ENCODE data around the gene TPCN1.

The TPCN1 gene

GRCh38 chr12:113297214-113297587 lies 75.9 kb downstream of the TPCN1 start:
- no peaks in the 10 kb centered on the region for H3K9me3 ChIP-seq (ENCODE audit: control insufficient read depth, low read length)
- WGBS, 2 experiments = 88 to 92% methylated on average over 9 of the region's 9 CpGs
- no peak overlapping the region for H3K4me3 ChIP-seq (ENCODE audit: insufficient read depth, low read depth, low read length)
- H3K36me3 ChIP-seq (ENCODE audit: control insufficient read depth, insufficient read depth, low read length) = no peaks in the 10 kb centered on the region
- H3K27me3 ChIP-seq (ENCODE audit: control insufficient read depth, insufficient read depth, low read length, poor library complexity, severe bottlenecking) = no peaks in the 10 kb centered on the region
- peaks cover 5% of the 10 kb centered on the region for H3K4me1 ChIP-seq (ENCODE audit: control insufficient read depth, insufficient read depth, low read length)
- no peak overlapping the region for H3K27ac ChIP-seq (ENCODE audit: insufficient read depth, low read depth, low read length, poor library complexity, severe bottlenecking)

DNA sequence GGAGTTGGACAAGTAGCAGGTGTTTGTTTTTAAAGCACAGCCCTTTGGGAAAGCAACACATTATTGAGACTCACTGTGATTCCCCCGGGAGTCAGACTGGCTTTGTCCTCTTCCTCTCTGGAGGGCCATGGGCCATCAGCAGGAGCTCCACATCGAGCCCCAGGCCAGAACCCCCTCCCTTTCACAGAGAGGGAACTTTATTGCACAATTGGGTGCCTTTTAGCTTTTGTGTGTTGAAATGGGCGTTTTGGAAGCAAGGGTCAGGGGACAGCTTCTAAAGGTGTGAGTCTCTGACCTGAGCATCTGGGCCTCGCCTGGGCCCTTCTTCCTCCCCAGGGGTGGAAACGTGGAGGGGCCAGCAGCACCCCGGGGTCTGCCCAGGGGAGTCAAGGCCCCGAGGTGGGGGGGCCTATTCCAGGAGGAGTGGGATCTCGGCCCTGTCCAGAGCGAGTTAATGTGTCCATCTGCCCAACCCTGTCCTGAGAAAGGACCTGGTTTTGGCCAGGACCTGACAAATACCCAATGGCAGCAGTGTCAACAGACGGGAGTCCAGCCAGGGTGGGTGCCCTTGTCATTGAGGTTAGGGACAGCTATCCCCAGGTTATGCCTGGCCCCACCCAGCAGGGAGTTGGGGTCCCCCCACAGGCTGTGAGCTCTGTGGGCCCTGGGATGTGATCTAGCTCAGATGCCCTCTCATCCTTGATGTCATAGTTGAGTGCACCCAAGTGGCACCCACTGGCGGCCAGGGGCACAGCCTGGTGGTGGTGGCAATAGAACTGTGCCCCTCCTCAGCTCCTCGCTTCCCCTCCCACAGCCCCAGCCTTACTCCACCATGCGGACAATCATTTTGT lies 76.6 kb downstream of the TPCN1 start:
- no peak overlapping the region for H3K4me3 ChIP-seq (ENCODE audit: insufficient read depth, low read depth, low read length)
- H3K9me3 ChIP-seq (ENCODE audit: control insufficient read depth, low read length) = no peaks in the 10 kb centered on the region
- H3K4me1 ChIP-seq (ENCODE audit: control insufficient read depth, insufficient read depth, low read length) = peaks cover 10% of the 10 kb centered on the region
- no peaks in the 10 kb centered on the region for H3K36me3 ChIP-seq (ENCODE audit: control insufficient read depth, insufficient read depth, low read length)
- WGBS, 2 experiments = 88 to 90% methylated on average over 13 of the region's 13 CpGs
- H3K27me3 ChIP-seq (ENCODE audit: control insufficient read depth, insufficient read depth, low read length, poor library complexity, severe bottlenecking) = no peaks in the 10 kb centered on the region
- no peak overlapping the region for H3K27ac ChIP-seq (ENCODE audit: insufficient read depth, low read depth, low read length, poor library complexity, severe bottlenecking)

DNA sequence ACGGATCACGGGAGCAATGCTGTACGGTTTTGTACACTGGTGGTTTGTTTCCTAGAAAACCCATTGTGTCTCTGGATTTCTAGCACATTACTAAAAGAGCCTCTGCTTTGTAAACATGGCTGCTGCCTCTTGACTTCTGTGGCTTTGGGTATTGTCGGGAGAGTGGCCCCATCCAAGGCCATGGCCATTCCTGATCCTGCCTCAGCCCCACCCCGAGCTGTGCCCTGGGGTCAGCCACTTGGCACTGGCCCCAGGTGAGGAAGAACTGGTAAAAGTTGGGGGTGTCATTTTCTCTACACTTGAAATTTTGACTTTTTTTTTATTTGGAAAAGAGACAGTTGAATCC lies 77.2 kb downstream of the TPCN1 start:
- 94% methylated on average over 5 of the region's 5 CpGs for WGBS, 2 experiments
- H3K27ac ChIP-seq (ENCODE audit: insufficient read depth, low read depth, low read length, poor library complexity, severe bottlenecking) = no peak overlapping the region
- H3K36me3 ChIP-seq (ENCODE audit: control insufficient read depth, insufficient read depth, low read length) = no peaks in the 10 kb centered on the region
- no peaks in the 10 kb centered on the region for H3K9me3 ChIP-seq (ENCODE audit: control insufficient read depth, low read length)
- H3K27me3 ChIP-seq (ENCODE audit: control insufficient read depth, insufficient read depth, low read length, poor library complexity, severe bottlenecking) = no peaks in the 10 kb centered on the region
- H3K4me1 ChIP-seq (ENCODE audit: control insufficient read depth, insufficient read depth, low read length) = peaks cover 11% of the 10 kb centered on the region
- no peak overlapping the region for H3K4me3 ChIP-seq (ENCODE audit: insufficient read depth, low read depth, low read length)

GRCh38 chr12:113298861-113299545 lies 77.7 kb downstream of the TPCN1 start:
- 93% methylated on average over 20 of the region's 20 CpGs for WGBS, 2 experiments
- H3K27me3 ChIP-seq (ENCODE audit: control insufficient read depth, insufficient read depth, low read length, poor library complexity, severe bottlenecking) = no peaks in the 10 kb centered on the region
- no peak overlapping the region for H3K4me3 ChIP-seq (ENCODE audit: insufficient read depth, low read depth, low read length)
- H3K9me3 ChIP-seq (ENCODE audit: control insufficient read depth, low read length) = no peaks in the 10 kb centered on the region
- peaks cover 11% of the 10 kb centered on the region for H3K4me1 ChIP-seq (ENCODE audit: control insufficient read depth, insufficient read depth, low read length)
- H3K27ac ChIP-seq (ENCODE audit: insufficient read depth, low read depth, low read length, poor library complexity, severe bottlenecking) = no peak overlapping the region
- H3K36me3 ChIP-seq (ENCODE audit: control insufficient read depth, insufficient read depth, low read length) = no peaks in the 10 kb centered on the region

GRCh38 chr12:113299619-113300237 lies 78.5 kb downstream of the TPCN1 start:
- no peaks in the 10 kb centered on the region for H3K36me3 ChIP-seq (ENCODE audit: control insufficient read depth, insufficient read depth, low read length)
- no peaks in the 10 kb centered on the region for H3K9me3 ChIP-seq (ENCODE audit: control insufficient read depth, low read length)
- H3K4me3 ChIP-seq (ENCODE audit: insufficient read depth, low read depth, low read length) = no peak overlapping the region
- H3K4me1 ChIP-seq (ENCODE audit: control insufficient read depth, insufficient read depth, low read length) = peaks cover 11% of the 10 kb centered on the region
- WGBS, 2 experiments = 68 to 70% methylated on average over 14 of the region's 14 CpGs
- H3K27me3 ChIP-seq (ENCODE audit: control insufficient read depth, insufficient read depth, low read length, poor library complexity, severe bottlenecking) = no peaks in the 10 kb centered on the region
- no peak overlapping the region for H3K27ac ChIP-seq (ENCODE audit: insufficient read depth, low read depth, low read length, poor library complexity, severe bottlenecking)

DNA sequence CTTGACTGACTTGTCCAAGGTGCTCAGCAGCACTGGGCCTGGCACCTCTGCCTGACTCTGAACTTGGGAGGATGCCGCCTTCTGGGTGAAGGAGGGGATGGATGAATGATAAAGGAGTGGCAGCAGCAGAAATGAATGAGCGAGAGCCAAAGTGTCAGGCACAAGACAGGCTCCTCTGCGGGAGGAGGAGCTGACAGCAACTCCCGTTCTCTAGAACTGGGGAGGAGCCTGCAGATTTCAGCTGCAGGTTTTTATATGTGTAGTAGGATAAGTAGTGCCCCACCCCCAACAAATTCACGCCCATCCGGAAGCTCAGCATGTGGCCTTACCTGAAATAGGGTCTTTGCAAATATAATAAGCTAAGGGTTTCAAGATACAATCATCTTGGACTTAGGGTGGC lies 80.5 kb downstream of the TPCN1 start:
- Histone ChIP-seq H3K27me3 (ENCODE audit: control insufficient read depth, insufficient read depth, low read length, poor library complexity, severe bottlenecking) (no peaks in the 10 kb centered on the region), H3K36me3 (ENCODE audit: control insufficient read depth, insufficient read depth, low read length) (no peaks in the 10 kb centered on the region), H3K27ac (ENCODE audit: insufficient read depth, low read depth, low read length, poor library complexity, severe bottlenecking) (no peak overlapping the region), H3K9me3 (ENCODE audit: control insufficient read depth, low read length) (no peaks in the 10 kb centered on the region), H3K4me3 (ENCODE audit: insufficient read depth, low read depth, low read length) (no peak overlapping the region), H3K4me1 (ENCODE audit: control insufficient read depth, insufficient read depth, low read length) (peaks cover 16% of the 10 kb centered on the region)
- 78 to 89% methylated on average over 6 of the region's 6 CpGs for WGBS, 2 experiments

- H3K27ac ChIP-seq (ENCODE audit: insufficient read depth, low read depth, low read length, poor library complexity, severe bottlenecking) = no peak overlapping the region
- no peaks in the 10 kb centered on the region for H3K36me3 ChIP-seq (ENCODE audit: control insufficient read depth, insufficient read depth, low read length)
- peaks cover 16% of the 10 kb centered on the region for H3K4me1 ChIP-seq (ENCODE audit: control insufficient read depth, insufficient read depth, low read length)
- H3K4me3 ChIP-seq (ENCODE audit: insufficient read depth, low read depth, low read length) = no peak overlapping the region
- no peaks in the 10 kb centered on the region for H3K27me3 ChIP-seq (ENCODE audit: control insufficient read depth, insufficient read depth, low read length, poor library complexity, severe bottlenecking)
- H3K9me3 ChIP-seq (ENCODE audit: control insufficient read depth, low read length) = no peaks in the 10 kb centered on the region
- WGBS, 2 experiments = 92 to 94% methylated on average over 8 of the region's 8 CpGs
Measured at GRCh38 chr12:113302466-113302865, 81.2 kb downstream of the TPCN1 start.

- Histone ChIP-seq H3K27ac (ENCODE audit: insufficient read depth, low read depth, low read length, poor library complexity, severe bottlenecking) (peak overlapping the region; percentile 33), H3K36me3 (ENCODE audit: control insufficient read depth, insufficient read depth, low read length) (no peaks in the 10 kb centered on the region), H3K4me3 (ENCODE audit: insufficient read depth, low read depth, low read length) (no peak overlapping the region), H3K4me1 (ENCODE audit: control insufficient read depth, insufficient read depth, low read length) (peaks cover 16% of the 10 kb centered on the region), H3K27me3 (ENCODE audit: control insufficient read depth, insufficient read depth, low read length, poor library complexity, severe bottlenecking) (no peaks in the 10 kb centered on the region), H3K9me3 (ENCODE audit: control insufficient read depth, low read length) (no peaks in the 10 kb centered on the region)
- 56 to 59% methylated on average over 19 of the region's 19 CpGs for WGBS, 2 experiments
Measured at GRCh38 chr12:113302886-113303640, 81.8 kb downstream of the TPCN1 start.

GRCh38 chr12:113305281-113305856 lies 84.1 kb downstream of the TPCN1 start:
- Histone ChIP-seq H3K9me3 (ENCODE audit: control insufficient read depth, low read length) (no peaks in the 10 kb centered on the region), H3K36me3 (ENCODE audit: control insufficient read depth, insufficient read depth, low read length) (no peaks in the 10 kb centered on the region), H3K4me1 (ENCODE audit: control insufficient read depth, insufficient read depth, low read length) (peaks cover 10% of the 10 kb centered on the region), H3K27ac (ENCODE audit: insufficient read depth, low read depth, low read length, poor library complexity, severe bottlenecking) (no peak overlapping the region), H3K4me3 (ENCODE audit: insufficient read depth, low read depth, low read length) (no peak overlapping the region), H3K27me3 (ENCODE audit: control insufficient read depth, insufficient read depth, low read length, poor library complexity, severe bottlenecking) (no peaks in the 10 kb centered on the region)
- WGBS, 2 experiments = 87 to 91% methylated on average over 11 of the region's 11 CpGs
